K562 (cell line): ENCODE measurements around the gene PASD1. TPM values are rescaled to one million over a fixed set of nuclear protein-coding genes. Genes with fewer than 3 reads are reported as not detected.

Experiments
- EP300 ChIP-seq: IDR thresholded peaks from 2 replicates; pipeline ENCODE4 v1.6.1; 2012; ENCODE audit warnings: low read length, improper control_type of control experiment
- GABPB1 ChIP-seq: sonication (generic); formaldehyde crosslinking; IDR thresholded peaks from 2 replicates; pipeline ENCODE4 v1.8.0; 2022; ENCODE audit warnings: mild to moderate bottlenecking, missing genetic modification reagents
- HEY1 ChIP-seq: fragments of 250-450 bp; sonication (Bioruptor Pico); IDR thresholded peaks from 2 replicates; pipeline ENCODE4 v1.5.0; 2020; ENCODE audit warnings: mild to moderate bottlenecking, moderate library complexity, borderline replicate concordance
- ILK ChIP-seq: fragments of 450-650 bp; IDR thresholded peaks from 2 replicates; pipeline ENCODE4 v1.6.1; 2016; ENCODE audit warnings: missing genetic modification characterization, low read depth, mild to moderate bottlenecking, missing compliant biosample characterization, moderate library complexity, borderline replicate concordance
- KLF1 ChIP-seq: fragments of 450-650 bp; IDR thresholded peaks from 2 replicates; pipeline ENCODE4 v1.6.1; 2016; ENCODE audit warnings: missing genetic modification characterization, missing compliant biosample characterization
- MYNN ChIP-seq, 2 experiments: sonication (generic); formaldehyde crosslinking in 1 of 2; IDR thresholded peaks; 2 replicates each; pipeline versions ENCODE4 v1.5.0 to v1.6.1; 2016 to 2020; ENCODE audit warnings: antibody characterized with exemption in 1 of 2, missing genetic modification reagents in 1 of 2
- POU5F1 ChIP-seq: fragments of 150-350 bp; IDR thresholded peaks from 2 replicates; pipeline ENCODE4 v1.6.1; 2014; ENCODE audit warnings: borderline replicate concordance, low read length, low read depth, mild to moderate bottlenecking; ENCODE audit not compliant: partially characterized antibody
- SRSF7 ChIP-seq: fragments of 200-400 bp; formaldehyde crosslinking; optimal IDR thresholded peaks from 2 replicates; pipeline ENCODE3; 2017; ENCODE audit warnings: mild to moderate bottlenecking, low read depth, low read length
- TFAP4 ChIP-seq: sonication (generic); formaldehyde crosslinking; IDR thresholded peaks from 2 replicates; pipeline ENCODE4 v1.8.0; 2022; ENCODE audit warnings: missing genetic modification reagents, mild to moderate bottlenecking, moderate library complexity, borderline replicate concordance
- XRCC5 ChIP-seq: fragments of 200-400 bp; formaldehyde crosslinking; IDR thresholded peaks from 2 replicates; pipeline ENCODE4 v1.6.1; 2017; ENCODE audit warnings: low read depth, mild to moderate bottlenecking, low read length
- ZFP91 ChIP-seq: sonication (generic); formaldehyde crosslinking; IDR thresholded peaks from 2 replicates; pipeline ENCODE4 v1.8.0; 2022; ENCODE audit warnings: mild to moderate bottlenecking, missing genetic modification reagents
- ZNF212 ChIP-seq: fragments of 450-650 bp; formaldehyde crosslinking; IDR thresholded peaks from 2 replicates; pipeline ENCODE4 v1.4.0; 2020; ENCODE audit warnings: mild to moderate bottlenecking
- ZNF347 ChIP-seq: fragments of 450-650 bp; formaldehyde crosslinking; IDR thresholded peaks from 2 replicates; pipeline ENCODE4 v1.4.0; 2020; ENCODE audit warnings: low read depth, mild to moderate bottlenecking, moderate library complexity
- ZNF561 ChIP-seq: fragments of 450-650 bp; formaldehyde crosslinking; conservative IDR thresholded peaks from 2 replicates; pipeline ENCODE4 v1.4.0; 2020; ENCODE audit warnings: mild to moderate bottlenecking, moderate library complexity
- ZNF668 ChIP-seq: fragments of 250-450 bp; sonication (Bioruptor Pico); IDR thresholded peaks from 2 replicates; pipeline ENCODE4 v1.8.0; 2022; ENCODE audit warnings: mild to moderate bottlenecking, inconsistent platforms
- ZNF740 ChIP-seq, 3 experiments: fragments of 200-800 bp in 1 of 3; sonication (Bioruptor generic) in 1 of 3; sonication (generic) in 1 of 3; formaldehyde crosslinking in 1 of 3; IDR thresholded peaks; 2 replicates each; pipeline versions ENCODE4 v1.6.1 to v1.8.0; 2016 to 2022; ENCODE audit warnings: mild to moderate bottlenecking in 2 of 3, missing compliant biosample characterization in 2 of 3, missing genetic modification characterization in 2 of 3, missing genetic modification reagents in 1 of 3
- polyA plus RNA-seq, 8 experiments: library from polyadenylated mRNA; depleted of rRNA in 4 of 8; stranded (reverse) in 5 of 8; unstranded in 3 of 8; fragments of >200 nt; fragmentation: Nextera tagmentation in 2 of 8; fragmentation: Illumina TruSeq in 1 of 8; extraction: Ambion mirVana in 2 of 8; extraction: Trizol in 1 of 8; gene quantifications; 2 replicates each; pipeline versions ENCODE4 v1.2.1 to v1.2.3, GENCODE V29; 2011 to 2014; ENCODE audit warnings: inconsistent platforms in 1 of 8, missing spikeins in 1 of 8
- total RNA-seq, 7 experiments: library from RNA; depleted of rRNA in 6 of 7; stranded (reverse); fragments of >200 nt in 6 of 7; fragmentation: Illumina TruSeq in 2 of 7; extraction: Trizol in 2 of 7; gene quantifications; 2 replicates each; pipeline versions ENCODE4 v1.2.1 to v1.2.3, GENCODE V29; 2011 to 2021; ENCODE audit warnings: low replicate concordance in 1 of 7
- TF ChIP-seq, protein P1 (sequence below): sonication (generic); formaldehyde crosslinking; IDR thresholded peaks from 2 replicates; pipeline ENCODE4 v1.8.0; 2023; ENCODE audit warnings: mild to moderate bottlenecking, missing genetic modification reagents
- TF ChIP-seq, protein P2 (sequence below): sonication (generic); formaldehyde crosslinking; IDR thresholded peaks from 2 replicates; pipeline ENCODE4 v1.9.0; 2022; ENCODE audit warnings: mild to moderate bottlenecking, missing genetic modification reagents
- TF ChIP-seq, protein P3 (sequence below): fragments of 250-450 bp; sonication (Bioruptor Pico); IDR thresholded peaks from 2 replicates; pipeline ENCODE4 v1.8.0; 2021; ENCODE audit warnings: moderate library complexity, mild to moderate bottlenecking, inconsistent platforms

Gene PASD1
- total and polyA plus RNA-seq, 9 of the 15 experiments (the other 6 are each of a cell fraction or from before 2014, with no cell fraction given) = 1.7 to 12.8 (median 9.6) TPM

DNA sequence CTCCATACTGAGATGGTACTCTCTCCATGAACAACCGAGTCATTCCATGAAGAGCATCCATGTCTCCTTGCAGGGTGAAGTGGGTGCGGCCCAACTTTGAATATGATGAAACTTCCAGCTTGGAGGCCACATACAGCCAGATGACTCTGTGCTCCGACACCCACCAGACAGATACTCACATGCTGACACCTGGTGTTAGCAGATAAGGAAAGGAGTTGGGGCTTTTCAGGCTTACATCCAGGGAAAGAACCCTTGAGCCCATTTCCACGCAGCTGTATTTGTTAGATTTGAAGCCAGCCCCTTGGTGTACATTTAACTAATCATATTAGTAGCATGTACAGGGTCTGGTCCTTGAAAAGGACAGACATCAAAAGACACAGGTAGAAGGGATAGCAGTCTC, 69.7 kb downstream of the PASD1 start (continued):
- TF ChIP-seq ZFP91 (CRISPR knock-in tag) (no peak), ZNF561 (CRISPR knock-in tag) (no peak), SRSF7 (no peak), KLF1 (tag) (no peak), POU5F1 (no peak), XRCC5 (no peak), ZNF740 (CRISPR knock-in tag; IDR thresholded peaks at IDR 0.05) (no peak), ZNF740 (tag; IDR thresholded peaks at IDR 0.05) (no peak), GABPB1 (CRISPR knock-in tag) (no peak), TFAP4 (CRISPR knock-in tag) (peak; percentile 68), ZNF668 (CRISPR knock-in tag) (no peak), HEY1 (CRISPR knock-in tag) (no peak), ILK (tag) (no peak), EP300 (peak; percentile 93), MYNN (IDR thresholded peaks at IDR 0.05) (0 out of 2 replicates have a peak, but pooled peaks have one; percentile 17), MYNN (CRISPR knock-in tag; IDR thresholded peaks at IDR 0.05) (no peak), ZNF212 (CRISPR knock-in tag) (no peak), ZNF347 (CRISPR knock-in tag) (no peak)
- TF ChIP-seq, protein P1, sequence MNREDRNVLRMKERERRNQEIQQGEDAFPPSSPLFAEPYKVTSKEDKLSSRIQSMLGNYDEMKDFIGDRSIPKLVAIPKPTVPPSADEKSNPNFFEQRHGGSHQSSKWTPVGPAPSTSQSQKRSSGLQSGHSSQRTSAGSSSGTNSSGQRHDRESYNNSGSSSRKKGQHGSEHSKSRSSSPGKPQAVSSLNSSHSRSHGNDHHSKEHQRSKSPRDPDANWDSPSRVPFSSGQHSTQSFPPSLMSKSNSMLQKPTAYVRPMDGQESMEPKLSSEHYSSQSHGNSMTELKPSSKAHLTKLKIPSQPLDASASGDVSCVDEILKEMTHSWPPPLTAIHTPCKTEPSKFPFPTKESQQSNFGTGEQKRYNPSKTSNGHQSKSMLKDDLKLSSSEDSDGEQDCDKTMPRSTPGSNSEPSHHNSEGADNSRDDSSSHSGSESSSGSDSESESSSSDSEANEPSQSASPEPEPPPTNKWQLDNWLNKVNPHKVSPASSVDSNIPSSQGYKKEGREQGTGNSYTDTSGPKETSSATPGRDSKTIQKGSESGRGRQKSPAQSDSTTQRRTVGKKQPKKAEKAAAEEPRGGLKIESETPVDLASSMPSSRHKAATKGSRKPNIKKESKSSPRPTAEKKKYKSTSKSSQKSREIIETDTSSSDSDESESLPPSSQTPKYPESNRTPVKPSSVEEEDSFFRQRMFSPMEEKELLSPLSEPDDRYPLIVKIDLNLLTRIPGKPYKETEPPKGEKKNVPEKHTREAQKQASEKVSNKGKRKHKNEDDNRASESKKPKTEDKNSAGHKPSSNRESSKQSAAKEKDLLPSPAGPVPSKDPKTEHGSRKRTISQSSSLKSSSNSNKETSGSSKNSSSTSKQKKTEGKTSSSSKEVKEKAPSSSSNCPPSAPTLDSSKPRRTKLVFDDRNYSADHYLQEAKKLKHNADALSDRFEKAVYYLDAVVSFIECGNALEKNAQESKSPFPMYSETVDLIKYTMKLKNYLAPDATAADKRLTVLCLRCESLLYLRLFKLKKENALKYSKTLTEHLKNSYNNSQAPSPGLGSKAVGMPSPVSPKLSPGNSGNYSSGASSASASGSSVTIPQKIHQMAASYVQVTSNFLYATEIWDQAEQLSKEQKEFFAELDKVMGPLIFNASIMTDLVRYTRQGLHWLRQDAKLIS (CRISPR knock-in tag) = no peak
- TF ChIP-seq, protein P2, sequence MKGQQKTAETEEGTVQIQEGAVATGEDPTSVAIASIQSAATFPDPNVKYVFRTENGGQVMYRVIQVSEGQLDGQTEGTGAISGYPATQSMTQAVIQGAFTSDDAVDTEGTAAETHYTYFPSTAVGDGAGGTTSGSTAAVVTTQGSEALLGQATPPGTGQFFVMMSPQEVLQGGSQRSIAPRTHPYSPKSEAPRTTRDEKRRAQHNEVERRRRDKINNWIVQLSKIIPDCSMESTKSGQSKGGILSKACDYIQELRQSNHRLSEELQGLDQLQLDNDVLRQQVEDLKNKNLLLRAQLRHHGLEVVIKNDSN (CRISPR knock-in tag) = no peak
- TF ChIP-seq, protein P3, sequence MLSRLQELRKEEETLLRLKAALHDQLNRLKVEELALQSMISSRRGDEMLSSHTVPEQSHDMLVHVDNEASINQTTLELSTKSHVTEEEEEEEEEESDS (CRISPR knock-in tag) = no peak
